Stimulated activated CD4-positive, alpha-beta T cell treated with anti-CD3 and anti-CD28 coated beads, Interleukin-12 subunit alpha, Interleukin-12 subunit beta, amount 100 ng/mL, for 48 hours (primary cell): Measurements from ENCODE around the gene DYNC2H1.
"Not testable (repeated sequence)": the region's sequence is repeated elsewhere in the genome, so short reads cannot be mapped to it uniquely, and the experiment has no call there.

Experiments used
- DNase-seq, 3 donors: peaks; one replicate each; pipeline ENCODE4 v3.0.0-alpha.2; 2020; ENCODE audit warnings: low read depth in 2 of 3, low spot score in 1 of 3

DYNC2H1 gene

DNA sequence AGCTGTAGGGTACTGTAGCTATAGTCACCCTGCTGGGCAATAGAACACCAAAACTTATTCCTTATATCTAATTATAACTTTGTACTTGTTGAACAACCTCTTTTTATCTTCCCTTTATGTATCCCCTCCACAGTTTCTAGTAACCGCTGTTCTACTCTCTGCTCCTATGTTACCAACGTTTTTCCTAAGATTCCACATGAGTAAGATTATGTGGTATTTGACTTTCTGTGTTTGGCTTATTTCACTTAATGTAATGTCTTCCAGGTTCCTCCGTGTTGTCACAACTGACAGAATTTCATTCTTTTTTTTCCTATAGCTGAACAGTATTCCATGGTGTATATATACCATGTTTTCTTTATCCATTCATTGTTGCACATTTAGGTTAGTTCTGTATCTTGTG lies 258.4 kb downstream of the DYNC2H1 start:
- DNase-seq, result no peak

DNA sequence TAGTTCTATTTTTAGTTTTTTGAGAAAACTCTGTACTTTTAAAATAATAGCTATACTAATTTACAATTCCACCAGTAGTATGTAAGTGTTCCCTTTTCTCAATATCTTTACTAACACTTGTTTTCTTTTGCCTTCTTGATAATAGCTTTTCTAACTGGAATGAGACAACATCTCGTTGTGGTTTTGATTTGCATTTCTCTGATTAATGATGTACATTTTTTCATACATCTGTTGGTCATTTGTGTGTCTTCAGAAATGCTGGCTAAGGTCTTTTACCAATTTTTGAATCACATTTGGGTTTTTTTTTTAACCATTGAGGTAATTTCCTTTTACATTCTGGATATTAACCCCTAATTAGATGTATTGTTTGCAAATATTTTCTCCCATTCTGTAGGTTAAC lies 258.9 kb downstream of the DYNC2H1 start:
- no peak for DNase-seq

DNA sequence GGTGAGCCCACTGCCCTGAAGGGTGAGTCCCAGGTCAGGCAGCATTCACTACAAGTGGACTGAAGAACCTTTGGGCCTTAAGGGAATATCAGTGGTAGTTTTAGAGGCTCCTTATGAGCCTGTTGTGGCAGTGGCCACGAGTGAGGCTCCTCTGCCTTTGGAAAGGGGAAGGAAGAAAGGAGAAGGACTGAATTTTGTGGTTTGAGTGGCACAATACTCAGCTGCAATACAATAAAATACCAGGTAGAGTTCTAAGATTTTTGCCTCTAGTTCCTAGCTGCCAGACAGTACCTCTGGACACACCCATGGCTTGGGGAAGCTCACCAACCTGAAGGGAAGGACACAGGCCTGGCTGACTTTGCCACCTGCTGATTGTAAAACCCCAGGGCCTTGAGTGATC lies 260.9 kb downstream of the DYNC2H1 start:
- no peak for DNase-seq

DNA sequence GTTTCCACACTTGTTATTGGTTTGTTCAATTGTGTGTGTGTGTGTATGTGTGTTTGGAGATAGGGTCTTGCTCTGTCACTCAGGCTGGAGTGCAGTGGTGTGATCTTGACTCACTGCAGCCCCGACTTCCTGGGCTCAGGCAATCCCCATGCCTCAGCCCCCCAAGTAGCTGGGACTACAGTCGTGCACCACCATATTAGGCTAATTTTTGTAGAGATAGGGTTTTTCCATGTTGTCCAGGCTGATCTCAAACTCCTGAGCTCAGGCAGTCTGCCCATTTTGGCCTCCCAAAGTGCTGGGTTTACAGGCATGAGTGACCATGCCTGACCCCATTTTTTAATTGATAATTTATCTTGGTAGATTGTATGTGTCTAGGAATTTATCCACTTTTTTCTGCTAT lies 263.7 kb downstream of the DYNC2H1 start:
- DNase-seq, result no peak

DNA sequence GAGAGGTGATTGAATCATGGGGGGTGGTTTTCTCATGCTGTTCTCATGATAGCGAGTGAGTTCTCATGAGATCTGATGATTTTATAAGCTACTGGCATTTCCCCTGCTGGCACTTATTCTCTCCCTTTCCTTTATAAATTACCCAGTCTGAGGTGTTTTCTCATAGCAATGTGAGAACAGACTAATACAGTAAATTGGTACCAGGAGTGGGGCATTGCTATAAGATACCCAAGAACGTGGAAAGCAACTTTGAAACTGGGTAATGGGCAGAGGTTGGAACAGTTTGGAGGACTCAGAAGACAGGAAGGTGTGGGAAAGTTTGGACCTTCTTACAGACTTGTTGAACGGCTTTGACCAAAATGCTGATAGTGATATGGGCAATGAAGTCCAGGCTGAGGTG lies 265.0 kb downstream of the DYNC2H1 start:
- DNase-seq, result not testable (repeated sequence)

DNA sequence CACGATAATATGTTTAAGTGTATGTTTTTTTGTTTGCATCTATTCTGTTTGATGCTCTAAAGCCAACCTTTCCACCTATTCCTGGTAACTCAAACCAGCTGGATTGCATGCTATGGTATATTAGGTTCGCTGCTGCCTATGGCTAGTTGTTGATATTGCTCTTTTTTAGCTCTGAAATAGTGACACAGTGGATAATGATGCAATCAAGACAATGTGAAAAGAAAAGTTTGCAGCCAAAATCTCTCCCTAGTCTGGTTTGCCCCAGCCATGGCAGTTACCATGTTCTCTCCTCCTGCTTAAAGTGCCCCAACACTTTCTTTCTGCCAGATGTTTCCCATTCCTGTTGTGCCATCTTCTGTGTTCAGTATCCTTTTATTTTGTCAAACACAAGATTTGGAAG lies 269.7 kb downstream of the DYNC2H1 start:
- no peak for DNase-seq

DNA sequence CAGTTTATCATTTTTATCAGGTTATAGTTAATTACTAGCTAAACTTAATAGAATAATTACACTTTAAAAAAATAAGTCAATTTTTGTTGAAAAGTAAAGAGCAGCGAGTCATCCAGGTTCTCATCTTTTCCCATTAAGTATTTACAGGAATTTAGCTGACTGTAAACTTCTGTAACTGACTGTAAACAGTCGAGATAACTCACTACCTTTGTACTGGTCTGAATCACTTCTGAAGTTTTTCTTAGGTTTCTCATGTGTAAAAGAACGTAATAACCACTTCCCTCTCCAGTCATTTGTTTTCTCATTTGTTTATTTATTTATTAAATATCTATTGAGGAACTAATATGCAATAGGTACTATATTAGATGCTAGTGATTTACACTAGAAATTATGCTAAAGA lies 270.8 kb downstream of the DYNC2H1 start:
- DNase-seq, result no peak

DNA sequence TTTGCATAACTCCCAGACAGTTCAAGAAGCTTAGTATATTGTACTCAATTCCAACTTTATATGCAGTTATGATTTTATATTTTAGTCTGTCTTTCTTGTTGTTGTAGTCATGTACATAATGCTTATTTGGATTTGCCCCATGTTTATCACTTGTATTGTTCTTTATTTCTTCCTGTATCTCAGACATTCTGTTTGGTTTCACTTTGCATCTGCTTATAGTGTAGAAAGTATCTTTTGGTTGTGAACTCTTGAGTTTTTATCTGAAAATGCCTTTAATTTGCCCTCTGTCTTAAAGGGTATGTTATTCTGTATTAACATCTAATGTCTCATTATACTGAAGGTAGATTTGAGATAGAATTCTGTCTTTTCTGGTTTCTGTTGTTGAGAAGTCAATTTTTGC lies 275.4 kb downstream of the DYNC2H1 start:
- DNase-seq, result no peak

DNA sequence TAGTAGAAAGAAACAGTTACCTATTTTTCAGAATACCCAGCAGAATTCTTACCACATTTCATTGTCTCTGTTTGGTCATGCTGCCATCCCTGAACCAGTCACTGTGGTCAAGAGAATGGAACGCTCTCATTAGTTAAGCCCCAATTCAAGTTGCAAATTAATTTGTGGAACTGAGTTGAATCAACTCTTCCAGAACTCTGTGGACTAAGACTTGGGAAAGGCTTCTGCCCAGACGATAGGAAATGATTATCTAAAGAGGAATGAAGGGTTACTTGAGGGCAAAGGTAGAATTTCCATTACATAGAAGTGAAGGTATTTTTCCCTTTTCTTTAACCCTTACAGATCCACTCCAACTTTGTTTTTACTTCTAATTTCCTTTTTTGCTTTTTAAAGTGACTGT lies 286.4 kb downstream of the DYNC2H1 start:
- DNase-seq, result no peak

DNA sequence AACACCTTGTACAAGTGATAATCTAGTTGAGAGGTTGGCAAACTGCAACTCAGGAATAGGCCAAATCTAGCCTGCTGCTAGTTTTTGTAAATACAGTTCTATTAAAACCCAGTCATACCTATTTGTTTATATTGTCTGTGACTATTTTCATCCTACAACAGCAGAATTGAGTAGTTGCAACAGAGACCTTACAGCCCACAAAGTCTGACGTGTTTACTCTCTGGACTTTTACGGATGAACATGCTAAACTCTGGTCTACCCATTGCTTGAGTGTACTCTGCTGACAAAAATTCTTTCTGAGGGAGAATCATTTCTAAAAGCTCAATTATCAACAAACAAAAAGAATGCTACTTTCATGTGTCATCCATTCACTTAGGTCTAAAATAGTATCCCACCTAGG lies 287.0 kb downstream of the DYNC2H1 start:
- no peak for DNase-seq

DNA sequence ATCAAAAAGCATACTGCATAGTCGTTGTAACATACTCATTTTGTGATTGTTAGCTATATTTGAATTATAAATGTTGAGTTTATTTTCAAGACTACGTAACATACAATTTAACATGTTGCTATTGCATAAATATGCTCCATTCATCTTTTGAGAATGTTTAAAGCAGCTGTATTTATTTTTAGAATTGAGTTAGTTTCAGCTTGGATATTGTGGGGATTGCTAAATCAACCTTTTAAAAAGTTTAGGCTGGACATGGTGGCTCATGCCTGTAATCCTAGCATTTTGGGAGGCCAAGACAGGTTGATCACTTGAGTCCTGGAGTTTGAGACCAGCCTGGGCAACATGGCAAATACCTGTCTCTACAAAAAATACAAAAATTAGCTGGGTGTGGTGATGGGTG lies 288.1 kb downstream of the DYNC2H1 start:
- DNase-seq, result no peak

DNA sequence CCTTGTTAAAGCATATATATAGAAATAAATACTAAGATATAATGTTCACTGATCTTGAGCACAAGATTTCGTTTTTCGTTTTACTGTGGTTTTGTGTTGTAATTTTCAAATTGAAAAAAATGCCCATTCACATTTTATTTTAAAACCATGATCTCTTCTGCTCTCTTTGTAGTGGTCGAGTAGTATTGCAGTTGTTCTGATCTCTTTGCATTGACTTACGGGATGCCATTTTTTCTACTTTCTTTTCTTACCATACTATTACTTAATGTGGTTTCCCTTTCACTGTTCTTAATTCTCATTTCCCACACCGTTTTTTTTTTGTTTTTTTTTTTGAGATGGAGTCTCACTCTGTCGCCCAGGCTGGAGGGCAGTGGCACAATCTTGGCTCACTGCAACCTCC lies 289.6 kb downstream of the DYNC2H1 start:
- no peak for DNase-seq

DNA sequence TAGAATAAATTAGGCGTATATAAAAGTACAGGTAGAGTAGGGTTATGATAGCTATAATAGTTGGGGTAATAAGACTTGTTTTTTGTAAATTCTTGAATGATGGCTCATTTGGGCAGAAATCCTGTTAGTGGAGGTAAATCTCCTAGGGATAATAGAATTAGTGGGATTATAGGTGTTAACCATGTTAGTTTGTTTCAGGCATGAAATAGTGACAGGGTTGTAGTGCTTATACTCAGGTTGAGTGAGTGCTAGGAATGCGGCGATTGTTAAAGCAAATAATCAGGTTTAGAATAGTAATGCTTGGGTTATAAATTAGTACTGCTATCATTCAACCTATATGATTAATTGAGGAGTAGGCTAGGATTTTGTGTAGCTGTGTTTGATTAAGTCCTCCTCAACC lies 297.1 kb downstream of the DYNC2H1 start:
- no peak for DNase-seq

DNA sequence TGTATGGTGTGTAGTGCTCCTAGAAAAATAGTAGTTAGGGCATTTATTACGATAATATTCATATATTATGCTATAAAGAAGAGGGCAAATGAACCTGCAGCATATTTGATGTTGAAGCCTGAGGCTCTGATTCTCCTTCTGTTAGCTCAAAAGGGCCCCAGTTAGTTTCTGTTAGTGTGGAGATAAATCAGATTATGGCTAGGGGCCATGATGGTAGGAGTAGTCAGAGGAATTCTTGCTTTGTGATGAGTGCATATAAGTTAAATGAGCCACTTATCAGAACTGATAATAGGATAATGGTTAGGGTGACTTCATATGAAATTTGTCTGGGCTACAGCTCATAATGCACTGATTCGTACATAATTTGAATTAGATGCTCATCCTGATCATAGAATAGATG lies 298.4 kb downstream of the DYNC2H1 start:
- no peak for DNase-seq

DNA sequence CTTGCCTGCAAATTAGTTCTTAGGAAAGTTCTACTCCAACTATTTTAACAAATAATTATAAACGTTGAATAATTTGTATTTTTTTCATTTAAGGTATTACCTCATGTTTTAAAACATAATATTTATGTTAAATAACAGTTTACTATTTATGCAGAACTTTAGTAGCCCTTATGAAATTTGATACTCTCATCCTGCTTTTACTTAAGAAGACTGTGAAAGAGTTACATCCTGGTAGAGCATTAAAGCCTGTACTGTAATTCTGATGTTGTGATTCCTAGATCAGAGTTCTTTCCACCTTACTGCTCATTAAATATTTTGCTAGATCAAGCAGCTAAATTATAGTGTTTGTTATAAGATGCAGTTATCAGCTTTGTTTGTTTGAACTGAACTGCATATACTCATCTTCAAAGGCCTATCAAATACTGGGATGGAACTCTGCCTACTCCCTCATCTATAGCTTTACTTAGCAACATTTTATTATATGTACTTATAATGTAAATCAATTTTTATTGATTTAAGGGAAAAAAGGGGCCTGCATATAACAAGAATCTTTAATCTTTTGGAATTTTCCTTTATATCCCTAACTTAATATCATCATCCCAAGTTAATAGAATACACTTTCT lies 304.2 kb downstream of the DYNC2H1 start:
- DNase-seq, result no peak

DNA sequence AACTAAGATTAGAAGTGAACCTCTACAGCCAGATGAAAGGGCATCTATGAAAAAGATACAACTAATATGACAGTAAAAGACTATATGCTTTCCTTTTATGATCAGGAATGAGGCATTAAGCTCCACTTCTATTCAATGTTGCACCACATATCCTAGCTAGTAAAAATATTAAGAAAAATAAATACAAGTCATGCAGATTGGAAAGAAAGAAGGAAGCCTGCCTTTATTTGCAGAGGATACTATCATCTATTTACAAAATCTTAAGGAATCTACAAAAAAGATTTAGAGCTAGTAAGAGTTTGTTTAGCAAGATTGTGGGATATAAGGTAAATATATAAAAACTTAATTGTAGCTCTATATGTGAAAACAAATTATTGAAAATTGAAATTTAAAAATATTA lies 308.8 kb downstream of the DYNC2H1 start:
- DNase-seq, result no peak

DNA sequence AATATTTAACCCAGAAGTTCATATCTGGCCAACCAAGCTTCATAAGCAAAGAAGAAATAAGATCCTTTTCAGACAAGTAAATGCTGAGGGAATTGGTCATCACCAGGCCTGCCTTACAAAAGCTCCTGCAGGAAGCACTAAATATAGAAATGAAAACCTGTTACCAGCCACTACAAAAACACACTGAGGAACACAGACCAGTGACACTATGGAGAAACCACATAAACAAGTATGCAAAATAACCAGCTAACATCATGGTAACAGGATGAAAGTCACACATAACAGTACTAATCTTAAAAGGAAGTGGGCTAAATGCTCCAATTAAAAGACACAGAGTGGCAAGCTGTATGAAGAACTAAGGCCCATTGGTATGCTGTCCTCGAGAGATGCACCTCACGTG lies 311.4 kb downstream of the DYNC2H1 start:
- no peak for DNase-seq

DNA sequence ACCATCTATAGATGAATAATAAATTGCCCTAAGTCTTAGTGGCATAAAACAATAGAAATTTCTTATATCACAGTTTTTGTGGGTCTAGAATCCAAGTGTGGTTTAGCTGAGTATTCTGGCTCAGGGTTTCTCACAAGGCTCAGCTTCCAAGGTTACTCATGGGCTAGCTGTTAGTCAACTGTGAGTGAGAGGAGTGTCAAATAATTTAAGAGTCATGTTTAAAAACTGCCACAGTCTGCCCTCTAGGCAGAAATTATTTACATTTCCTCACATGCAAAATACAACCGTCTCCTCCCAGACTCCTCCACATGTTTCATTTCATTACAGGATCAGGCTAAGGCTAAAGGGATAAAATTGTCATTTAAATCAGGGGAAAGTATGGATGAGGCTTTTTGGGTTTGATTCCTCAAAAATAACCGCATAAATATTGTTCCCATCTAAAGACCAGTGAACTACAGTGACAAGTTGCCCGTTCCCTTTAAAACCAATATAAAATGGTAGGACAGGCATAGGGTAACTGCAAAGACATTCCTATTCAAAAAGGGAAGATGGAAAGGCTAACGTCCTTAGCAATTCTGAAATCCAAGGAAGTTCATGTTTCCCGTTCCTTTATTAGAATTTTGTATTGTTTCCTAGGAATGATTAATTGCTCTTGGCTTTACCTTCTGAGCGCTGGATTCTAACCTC lies 324.3 kb downstream of the DYNC2H1 start:
- DNase-seq, result no peak

DNA sequence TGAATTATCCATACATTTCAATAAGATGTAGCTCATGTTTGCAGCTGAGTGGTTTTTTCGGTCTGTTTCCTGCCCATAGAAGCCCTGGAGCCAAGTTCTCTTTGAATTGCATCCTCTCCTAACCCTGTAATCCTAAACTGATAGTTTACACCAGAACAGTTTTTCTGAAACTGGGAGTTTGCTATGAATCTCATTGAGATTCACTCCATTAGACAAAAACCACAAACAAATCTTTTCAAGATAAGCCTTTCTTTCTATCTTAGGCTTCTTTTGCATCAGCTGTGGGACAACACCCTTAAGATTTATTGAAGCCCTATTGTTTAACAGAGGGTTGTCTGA lies 324.8 kb downstream of the DYNC2H1 start:
- DNase-seq, result no peak

DNA sequence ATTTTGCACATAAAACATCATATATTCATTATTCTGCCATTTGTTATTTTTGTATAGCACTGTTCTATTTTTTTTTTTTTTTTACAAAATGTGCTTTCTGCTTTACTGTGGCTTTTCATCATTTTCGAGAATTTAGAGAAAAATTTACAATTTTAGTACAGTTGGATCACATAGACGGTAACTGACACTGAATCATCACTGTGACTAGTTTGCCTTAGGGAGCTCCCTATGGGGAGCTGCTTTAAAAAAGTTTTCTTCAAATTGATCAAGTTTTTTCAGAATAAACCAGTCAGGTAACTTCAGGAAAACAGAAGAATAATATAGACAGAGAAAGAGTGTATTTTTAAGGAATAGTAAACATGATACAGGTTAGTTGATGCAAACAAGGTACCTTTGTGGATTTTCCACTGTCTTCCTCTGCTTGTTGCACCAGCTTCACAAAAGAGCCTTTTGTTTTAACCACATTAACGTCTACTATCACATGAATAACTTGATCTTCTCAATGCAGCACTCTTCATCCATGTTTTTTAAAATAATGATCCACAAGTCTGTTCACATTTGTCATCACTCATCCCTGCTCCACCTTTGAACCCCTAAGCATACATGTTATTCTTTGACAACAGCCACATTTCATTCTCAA lies 327.0 kb downstream of the DYNC2H1 start:
- no peak for DNase-seq

DNA sequence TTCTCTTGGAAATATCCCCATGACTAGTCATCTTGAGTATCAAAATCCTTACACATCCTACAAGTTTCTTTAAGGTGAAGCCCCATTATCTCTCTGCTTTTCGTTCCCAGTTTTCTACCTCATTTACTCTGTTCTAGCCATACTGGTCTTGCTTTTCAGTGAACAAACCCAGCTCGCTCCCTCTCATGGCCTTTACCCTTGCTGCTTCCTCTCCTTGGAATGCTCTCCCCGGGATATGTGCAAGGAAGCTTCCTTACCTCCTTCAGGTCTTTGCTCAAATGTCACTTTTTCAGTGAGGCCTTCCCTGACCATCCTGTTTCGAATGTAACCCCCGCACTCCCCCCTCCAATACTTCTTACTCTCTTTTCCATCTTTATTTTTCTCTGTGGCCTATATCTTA lies 331.8 kb downstream of the DYNC2H1 start:
- DNase-seq, result no peak

DNA sequence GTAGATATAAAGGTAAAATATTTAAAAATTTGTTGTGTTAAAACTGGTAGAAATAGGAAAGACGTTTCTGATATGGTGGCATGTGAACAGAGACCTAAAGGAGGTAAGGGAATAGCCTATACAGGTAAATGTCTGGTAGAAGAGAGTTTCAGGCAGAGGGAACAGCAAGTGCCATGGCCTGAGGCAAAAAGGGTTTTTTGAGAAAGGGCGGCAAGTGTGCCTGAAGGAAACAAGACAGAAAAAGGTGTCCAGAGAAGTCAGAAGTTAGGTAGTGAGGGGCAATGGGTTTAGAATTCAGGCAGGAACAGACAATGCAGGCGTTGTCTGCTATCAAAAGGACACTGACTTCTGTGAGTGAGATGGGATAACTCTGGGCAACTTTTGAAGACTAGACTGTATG lies 339.7 kb downstream of the DYNC2H1 start:
- DNase-seq, result no peak

DNA sequence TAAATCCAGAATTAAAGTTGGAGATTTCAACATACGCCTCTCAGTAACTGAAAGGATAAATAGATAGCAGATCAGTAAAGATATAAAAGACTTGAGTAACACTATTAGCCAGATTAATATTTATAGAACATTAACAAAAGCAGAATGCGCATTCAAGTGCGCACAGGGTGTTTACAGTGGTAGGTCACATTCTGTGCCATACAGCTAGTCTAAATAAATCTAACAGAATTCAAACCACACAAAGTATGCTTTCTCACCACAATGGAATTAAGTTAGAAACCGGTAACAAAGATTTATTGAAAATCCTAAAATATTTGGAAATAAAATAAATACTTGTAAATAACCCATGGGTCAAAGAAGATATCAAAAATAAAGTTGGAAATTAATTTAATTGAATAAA lies 341.0 kb downstream of the DYNC2H1 start:
- no peak for DNase-seq
